ENCODE measurements around the gene PTGDS.

The PTGDS gene

GRCh38 chr9:137026828-137027227 lies 49.5 kb downstream of the PTGDS start:
- DNase-seq: no peak

GRCh38 chr9:137027369-137028262 lies 50.3 kb downstream of the PTGDS start, which contains the start of gene ABCA2:
TSS of gene ABCA2 (minus strand) at chr9:137028237. CDS start at chr9:137028140, 97 bp downstream.
- DNase-seq: no peak

- peak in 2 of 4 experiments; percentile 20 to 65 for DNase-seq
Observed at GRCh38 chr9:137028263-137029057, 51.2 kb downstream of the PTGDS start.

GRCh38 chr9:137029058-137029936 lies 52.0 kb downstream of the PTGDS start:
- peak; percentile 42 to 63 (median 51) for DNase-seq

GRCh38 chr9:137030006-137030405 lies 52.7 kb downstream of the PTGDS start:
- DNase-seq: no peak

GRCh38 chr9:137030538-137031527 lies 53.5 kb downstream of the PTGDS start:
- no peak for DNase-seq

Data from activated naive CD4-positive, alpha-beta T cell (primary cell).